HEK293T (cell line): ENCODE results near the gene TMEM187.
A peak's percentile ranks its signal among the peaks of the same experiment; 100 is the strongest.

Source experiments
- CTCF ChIA-PET: fragments of 350-600 bp; formaldehyde crosslinking; extraction: SDS; loops from one replicate; lab custom pipeline; 2021; ENCODE audit warnings: antibody characterized with exemption, inconsistent platforms; lab: Yijun Ruan, JAX
- POLR2A ChIA-PET: fragments of 350-600 bp; formaldehyde crosslinking; extraction: SDS; loops from one replicate; lab custom pipeline; 2020; ENCODE audit warnings: antibody characterized with exemption, inconsistent platforms; lab: Yijun Ruan, JAX
- DNase-seq: peaks from one replicate; pipeline ENCODE4 v3.0.0; 2012; ENCODE audit warnings: mixed read lengths; ENCODE audit errors: extremely low spot score
- ARNT ChIP-seq: fragments of 450-650 bp; IDR thresholded peaks from 2 replicates; pipeline ENCODE4 v1.6.1; 2017; ENCODE audit warnings: mild to moderate bottlenecking
- BHLHE40 ChIP-seq: fragments of 450-650 bp; IDR thresholded peaks from 2 replicates; pipeline ENCODE4 v1.6.1; 2016; ENCODE audit warnings: mild to moderate bottlenecking, moderate library complexity, borderline replicate concordance
- CTBP1 ChIP-seq: fragments of 450-650 bp; IDR thresholded peaks from 2 replicates; pipeline ENCODE4 v1.6.1; 2016; ENCODE audit warnings: borderline replicate concordance
- ELF4 ChIP-seq: fragments of 450-650 bp; IDR thresholded peaks from 2 replicates; pipeline ENCODE4 v1.6.1; 2017; ENCODE audit warnings: antibody characterized with exemption
- FOXA1 ChIP-seq: fragments of 450-650 bp; IDR thresholded peaks from 2 replicates; pipeline ENCODE4 v1.6.1; 2016; ENCODE audit warnings: mild to moderate bottlenecking
- FOXK2 ChIP-seq: fragments of 450-650 bp; IDR thresholded peaks from 2 replicates; pipeline ENCODE4 v1.6.1; 2016; ENCODE audit warnings: mild to moderate bottlenecking
- FOXM1 ChIP-seq: fragments of 450-650 bp; IDR thresholded peaks from 2 replicates; pipeline ENCODE4 v1.6.1; 2017; ENCODE audit warnings: mild to moderate bottlenecking, borderline replicate concordance
- HDGF ChIP-seq: fragments of 450-650 bp; IDR thresholded peaks from 2 replicates; pipeline ENCODE4 v1.6.1; 2017; ENCODE audit warnings: antibody characterized with exemption, borderline replicate concordance
- L3MBTL2 ChIP-seq: fragments of 450-650 bp; conservative IDR thresholded peaks from 2 replicates; pipeline ENCODE4 v1.6.1; 2016; ENCODE audit warnings: mild to moderate bottlenecking
- LEF1 ChIP-seq: fragments of 450-650 bp; IDR thresholded peaks from 2 replicates; pipeline ENCODE4 v1.6.1; 2017; ENCODE audit warnings: mild to moderate bottlenecking, borderline replicate concordance
- NFRKB ChIP-seq: fragments of 450-650 bp; IDR thresholded peaks from 2 replicates; pipeline ENCODE4 v1.6.1; 2016; ENCODE audit warnings: mild to moderate bottlenecking, moderate library complexity
- PKNOX1 ChIP-seq: fragments of 450-650 bp; IDR thresholded peaks from 2 replicates; pipeline ENCODE4 v1.6.1; 2016
- SP1 ChIP-seq: fragments of 450-650 bp; IDR thresholded peaks from 2 replicates; pipeline ENCODE4 v1.6.1; 2017
- SUZ12 ChIP-seq: fragments of 450-650 bp; IDR thresholded peaks from 2 replicates; pipeline ENCODE4 v1.6.1; 2016; ENCODE audit warnings: mild to moderate bottlenecking
- TARDBP ChIP-seq: fragments of 450-650 bp; IDR thresholded peaks from 2 replicates; pipeline ENCODE4 v1.6.1; 2016
- ZNF384 ChIP-seq: fragments of 450-650 bp; IDR thresholded peaks from 2 replicates; pipeline ENCODE4 v1.6.1; 2016

The TMEM187 gene

GRCh38 chrX:153925739-153926551 is 46.6 kb upstream of the TMEM187 start, which contains the start of gene ARHGAP4:
Gene ARHGAP4 (minus strand): TSS chrX:153926264. CDS start chrX:153926202, 62 bp downstream.
- DNase-seq, result no peak
- TF ChIP-seq TARDBP (no peak), PKNOX1 (no peak), HDGF (no peak), ZNF384 (no peak), SP1 (no peak)
- POLR2A ChIA-PET, result interaction anchor here (0.7 to 7.1 kb wide), 8 partner anchors 9 to 975 kb away, joined by 3 to 65 read pairs (median 5); partner anchors contain the start of genes IDH3G, NAA10, RENBP and SSR4
- CTCF ChIA-PET, result interaction anchor here (0.7 to 9.2 kb wide), 3 partner anchors 8 to 20 kb away, joined by 3 to 100 read pairs (median 6); partner anchors contain the start of gene RENBP

GRCh38 chrX:153926552-153926857 is 46.0 kb upstream of the TMEM187 start:
- no peak for DNase-seq
- TF ChIP-seq NFRKB (no peak), FOXM1 (no peak), PKNOX1 (no peak), FOXA1 (no peak), FOXK2 (no peak), ELF4 (no peak), CTBP1 (no peak), HDGF (no peak), ARNT (no peak), SUZ12 (no peak)
- CTCF ChIA-PET, result interaction anchor here (9.2 kb wide), 1 partner anchor 19 kb away, joined by 100 read pairs; the partner anchor contains the start of gene RENBP
- POLR2A ChIA-PET, result interaction anchor here (0.7 to 7.1 kb wide), 10 partner anchors 8 to 975 kb away, joined by 3 to 65 read pairs (median 5); partner anchors contain the start of genes IDH3G, NAA10, RENBP and SSR4

GRCh38 chrX:153926858-153927671 is 45.5 kb upstream of the TMEM187 start:
- POLR2A ChIA-PET, result interaction anchor here (0.7 to 7.1 kb wide), 15 partner anchors 8 to 974 kb away, joined by 3 to 65 read pairs (median 4); partner anchors contain the start of genes IDH3G, L1CAM, NAA10 and RENBP
- TF ChIP-seq NFRKB (no peak), BHLHE40 (no peak), SUZ12 (no peak), HDGF (no peak), CTBP1 (no peak), TARDBP (no peak), FOXA1 (no peak), ZNF384 (no peak), PKNOX1 (no peak), LEF1 (no peak), SP1 (no peak), FOXK2 (no peak), FOXM1 (no peak), L3MBTL2 (no peak), ELF4 (no peak), ARNT (no peak)
- CTCF ChIA-PET, result interaction anchor here (0.8 to 9.2 kb wide), 4 partner anchors 16 to 23 kb away, joined by 3 to 100 read pairs (median 6); partner anchors contain the start of gene RENBP

GRCh38 chrX:153927672-153927921 is 45.0 kb upstream of the TMEM187 start:
- ChIA-PET POLR2A (interaction anchor here (1.0 to 7.1 kb wide), 12 partner anchors 9 to 161 kb away, joined by 3 to 65 read pairs (median 4); partner anchors contain the start of genes IDH3G, L1CAM, RENBP and SSR4), CTCF (interaction anchor here (0.8 to 9.2 kb wide), 4 partner anchors 17 to 23 kb away, joined by 3 to 100 read pairs (median 6); partner anchors contain the start of gene RENBP)
- no peak for TF ChIP-seq ARNT
- no peak for TF ChIP-seq TARDBP
- TF ChIP-seq LEF1, result no peak
- TF ChIP-seq L3MBTL2, result no peak
- TF ChIP-seq FOXK2, result no peak
- no peak for TF ChIP-seq SP1
- no peak for TF ChIP-seq BHLHE40
- no peak for TF ChIP-seq HDGF
- no peak for TF ChIP-seq ZNF384
- TF ChIP-seq ELF4, result no peak
- no peak for DNase-seq

More at GRCh38 chrX:153926858-153927671, 45.5 kb upstream of the TMEM187 start:
- DNase-seq, result no peak

GRCh38 chrX:153927922-153928760 is 44.4 kb upstream of the TMEM187 start:
- ChIA-PET CTCF (interaction anchor here (0.6 to 9.2 kb wide), 5 partner anchors 10 to 165 kb away, joined by 3 to 100 read pairs (median 5); partner anchors contain the start of gene RENBP), POLR2A (interaction anchor here (0.6 to 7.1 kb wide), 22 partner anchors 9 to 162 kb away, joined by 3 to 65 read pairs (median 4); partner anchors contain the start of genes HCFC1, IDH3G, L1CAM and RENBP)
- peak; percentile 98 for DNase-seq
- TF ChIP-seq HDGF (no peak), ELF4 (peak; percentile 72; the same call in 1 of the 2 replicates), PKNOX1 (peak; percentile 61), FOXM1 (peak; percentile 56; the same call in 1 of the 2 replicates), CTBP1 (no peak), ARNT (peak; percentile 40; the same call in 1 of the 2 replicates), SP1 (no peak), LEF1 (peak; percentile 82; the same call in 1 of the 2 replicates)
